K562 treated with DMSO at 1 percent for 48 hours (cell line): ENCODE data around the gene TPPP2. TPM values are rescaled to one million over a fixed set of nuclear protein-coding genes. Genes with fewer than 3 reads are reported as not detected.

ENCODE experiments used
- total RNA-seq: library from RNA; unstranded; fragments of 300-600 nt; gene quantifications from 2 replicates; pipeline ENCODE4 v1.2.3, GENCODE V29; 2022; ENCODE audit warnings: low replicate concordance; ENCODE audit errors: extremely low read depth

TPPP2 gene
- total RNA-seq: not detected in 2 replicates

GRCh38 chr14:21029917-21030316 lies at the start of gene TPPP2:
TSS of gene TPPP2 (plus strand) at chr14:21030217. CDS start at chr14:21030582, 365 bp downstream.

GRCh38 chr14:20989787-20990600 lies 40.0 kb upstream of the TPPP2 start, which contains the start of gene METTL17:
TSS of gene METTL17 (plus strand) at chr14:20989980. CDS start at chr14:20990003, 23 bp downstream.

GRCh38 chr14:20998674-20999366 lies 31.2 kb upstream of the TPPP2 start, which contains the start of gene SLC39A2:
TSS of gene SLC39A2 (plus strand) at chr14:20999293. CDS start at chr14:20999447, 154 bp downstream.

GRCh38 chr14:21024585-21025370 lies 5.2 kb upstream of the TPPP2 start, which contains the start of gene NDRG2:
TSS of gene NDRG2 (minus strand) at chr14:21025061. CDS start at chr14:21023315, 1,746 bp downstream.

GRCh38 chr14:21034707-21035106 lies 4.7 kb downstream of the TPPP2 start, which contains the start of gene RNASE13:
TSS of gene RNASE13 (minus strand) at chr14:21034807. CDS start at chr14:21034288, 519 bp downstream.

GRCh38 chr14:21041676-21042433 lies 11.8 kb downstream of the TPPP2 start, which contains the start of gene RNASE7:
TSS of gene RNASE7 (plus strand) at chr14:21042362. CDS start at chr14:21042993, 631 bp downstream.

GRCh38 chr14:21057803-21058675 lies 28.0 kb downstream of the TPPP2 start, which contains the start of gene RNASE8:
TSS of gene RNASE8 (plus strand) at chr14:21057822. CDS start at chr14:21057893, 71 bp downstream.

GRCh38 chr14:21070083-21070609 lies 40.1 kb downstream of the TPPP2 start, which contains the start of gene ARHGEF40:
TSS of gene ARHGEF40 (plus strand) at chr14:21070304. CDS start at chr14:21070397, 93 bp downstream.

Other genes starting within 250 kb of the TPPP2 start
- not detected in 2 replicates for gene RNASE6, start 248.9 kb upstream of the TPPP2 start, total RNA-seq
- not detected in 2 replicates for gene RNASE1, start 227.4 kb upstream of the TPPP2 start, total RNA-seq
- not detected in 2 replicates for gene RNASE3, start 138.8 kb upstream of the TPPP2 start, total RNA-seq
- gene RNASE2, start 74.7 kb upstream of the TPPP2 start, total RNA-seq: not detected in 2 replicates
- gene METTL17, start 40.2 kb upstream of the TPPP2 start, total RNA-seq: not detected in 2 replicates
- not detected in 2 replicates for gene SLC39A2, start 30.9 kb upstream of the TPPP2 start, total RNA-seq
- gene NDRG2, start 5.2 kb upstream of the TPPP2 start, total RNA-seq: not detected in 2 replicates
- gene RNASE13, start 4.6 kb downstream of the TPPP2 start, total RNA-seq: not detected in 2 replicates
- gene RNASE7, start 12.1 kb downstream of the TPPP2 start, total RNA-seq: not detected in 2 replicates
- gene RNASE8, start 27.6 kb downstream of the TPPP2 start, total RNA-seq: not detected in 2 replicates
- not detected in 2 replicates for gene ARHGEF40, start 40.1 kb downstream of the TPPP2 start, total RNA-seq
- gene ZNF219, start 68.4 kb downstream of the TPPP2 start, total RNA-seq: not detected in 2 replicates
- not detected in 2 replicates for gene TMEM253, start 70.8 kb downstream of the TPPP2 start, total RNA-seq
- not detected in 2 replicates for gene OR5AU1, start 125.8 kb downstream of the TPPP2 start, total RNA-seq
- 1,103 TPM in 1 of 2 replicates, not detected in the other for gene HNRNPC, start 239.2 kb downstream of the TPPP2 start, total RNA-seq
- gene RPGRIP1, start 249.9 kb downstream of the TPPP2 start, total RNA-seq: not detected in 2 replicates